HG02938 (cell line): ENCODE results near the gene FLYWCH2.
"Not testable (repeated sequence)": the region's sequence is repeated elsewhere in the genome, so short reads cannot be mapped to it uniquely, and the experiment has no call there.

Experiments used
- ATAC-seq: cut with Tn5 transposase; IDR thresholded peaks from one replicate; pipeline ENCODE4 v1.9.1; 2021; ENCODE audit warnings: mild to moderate bottlenecking, moderate library complexity; ENCODE audit not compliant: unreplicated experiment

Gene FLYWCH2

GRCh38 chr16:2881783-2882649 lies 999 bp upstream of the FLYWCH2 start:
- ATAC-seq: peak; percentile 4

DNA sequence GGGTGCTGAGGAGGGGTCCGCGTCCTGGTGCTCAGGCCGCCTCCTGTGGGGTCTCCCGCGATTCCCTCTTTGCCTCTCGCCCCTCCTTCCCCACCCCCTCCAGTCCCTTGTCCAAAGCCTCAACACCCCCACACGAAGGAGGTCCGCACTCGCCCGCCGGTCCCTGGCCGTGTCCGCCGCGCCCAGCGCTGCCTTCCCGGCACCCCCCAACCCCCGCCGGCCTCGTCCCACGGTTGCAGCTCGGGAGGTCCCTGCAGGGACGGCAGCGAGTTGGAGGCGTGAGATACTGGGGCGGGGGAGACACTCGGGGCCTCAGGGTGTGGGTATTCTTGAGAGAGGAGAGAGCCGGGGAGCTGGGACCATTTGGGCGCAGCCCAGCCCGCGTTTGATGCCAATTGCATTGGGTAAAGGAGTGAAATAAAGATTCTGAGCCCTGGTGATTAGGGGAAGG lies 468 bp downstream of the FLYWCH2 start:
- peak; percentile 2 for ATAC-seq

GRCh38 chr16:2884041-2884451 lies 1.0 kb downstream of the FLYWCH2 start:
- ATAC-seq: no peak

DNA sequence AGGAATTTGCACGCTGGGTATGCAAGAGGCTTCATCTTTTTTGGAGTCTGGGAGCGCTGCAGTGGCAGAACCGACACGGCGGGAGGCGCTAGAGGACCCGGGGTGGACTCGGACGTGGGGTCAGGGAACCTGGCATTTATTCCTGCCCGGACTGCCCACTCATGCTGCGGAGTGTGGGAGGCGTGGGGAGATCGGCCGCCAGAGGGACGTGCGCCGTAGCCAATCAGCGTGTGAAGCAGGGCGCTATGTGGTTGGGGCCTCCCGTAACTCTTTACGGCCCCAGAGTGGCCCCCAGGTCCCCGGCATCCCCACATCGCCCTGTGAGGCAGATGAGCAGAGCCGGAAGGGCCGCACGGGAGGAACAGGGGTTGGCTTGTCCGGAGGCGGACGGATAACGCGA lies 11.2 kb downstream of the FLYWCH2 start:
- ATAC-seq: no peak

DNA sequence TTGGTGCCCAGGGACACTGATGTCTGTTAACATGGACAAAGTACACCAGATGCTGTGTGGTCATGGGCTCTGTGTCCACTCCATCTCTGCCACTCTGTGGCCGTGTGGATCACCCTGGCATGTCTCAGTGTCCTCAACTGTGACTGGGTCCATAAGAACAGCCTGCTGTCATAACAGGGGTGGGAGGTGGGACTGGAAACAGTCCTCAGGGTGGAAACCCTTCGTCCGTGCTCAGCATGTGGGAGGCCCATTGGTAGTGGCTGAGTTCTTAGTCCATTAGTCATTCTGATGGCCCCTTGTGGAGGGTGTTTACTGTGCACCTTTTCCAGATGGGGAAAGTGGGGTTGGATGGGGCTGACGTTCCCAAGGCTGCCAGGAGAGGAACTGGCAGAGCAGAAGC lies 12.8 kb downstream of the FLYWCH2 start:
- ATAC-seq: no peak

GRCh38 chr16:2896480-2897010 lies 13.5 kb downstream of the FLYWCH2 start:
- no peak for ATAC-seq

- no peak for ATAC-seq
These were observed 14.1 kb downstream of the FLYWCH2 start for GRCh38 chr16:2897110-2897509.

GRCh38 chr16:2898831-2899563 lies 16.0 kb downstream of the FLYWCH2 start:
- no peak for ATAC-seq

GRCh38 chr16:2899564-2900072 lies 16.6 kb downstream of the FLYWCH2 start:
- ATAC-seq: no peak

GRCh38 chr16:2900526-2901075 lies 17.6 kb downstream of the FLYWCH2 start:
- ATAC-seq: no peak

GRCh38 chr16:2902337-2903130 lies 19.5 kb downstream of the FLYWCH2 start:
- ATAC-seq: no peak

- ATAC-seq: peak; percentile 41
These were observed 21.3 kb downstream of the FLYWCH2 start for GRCh38 chr16:2904100-2904921.

DNA sequence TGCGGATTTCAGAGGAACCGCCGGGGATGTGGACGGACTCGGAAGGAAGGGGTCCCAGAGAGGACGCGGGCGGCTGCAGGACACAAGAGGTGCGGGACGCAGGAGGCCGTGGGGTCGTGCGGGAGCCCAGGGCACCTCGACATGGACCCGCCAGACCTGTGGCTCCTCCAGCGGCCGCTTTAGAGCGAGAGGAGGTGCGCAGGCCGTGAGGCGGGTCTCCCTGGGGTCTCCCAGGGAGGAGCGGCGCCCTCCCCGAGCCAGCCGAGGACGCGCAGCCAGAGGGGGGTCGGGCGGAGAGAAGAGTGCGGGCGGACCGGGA lies 21.9 kb downstream of the FLYWCH2 start:
- no peak for ATAC-seq

DNA sequence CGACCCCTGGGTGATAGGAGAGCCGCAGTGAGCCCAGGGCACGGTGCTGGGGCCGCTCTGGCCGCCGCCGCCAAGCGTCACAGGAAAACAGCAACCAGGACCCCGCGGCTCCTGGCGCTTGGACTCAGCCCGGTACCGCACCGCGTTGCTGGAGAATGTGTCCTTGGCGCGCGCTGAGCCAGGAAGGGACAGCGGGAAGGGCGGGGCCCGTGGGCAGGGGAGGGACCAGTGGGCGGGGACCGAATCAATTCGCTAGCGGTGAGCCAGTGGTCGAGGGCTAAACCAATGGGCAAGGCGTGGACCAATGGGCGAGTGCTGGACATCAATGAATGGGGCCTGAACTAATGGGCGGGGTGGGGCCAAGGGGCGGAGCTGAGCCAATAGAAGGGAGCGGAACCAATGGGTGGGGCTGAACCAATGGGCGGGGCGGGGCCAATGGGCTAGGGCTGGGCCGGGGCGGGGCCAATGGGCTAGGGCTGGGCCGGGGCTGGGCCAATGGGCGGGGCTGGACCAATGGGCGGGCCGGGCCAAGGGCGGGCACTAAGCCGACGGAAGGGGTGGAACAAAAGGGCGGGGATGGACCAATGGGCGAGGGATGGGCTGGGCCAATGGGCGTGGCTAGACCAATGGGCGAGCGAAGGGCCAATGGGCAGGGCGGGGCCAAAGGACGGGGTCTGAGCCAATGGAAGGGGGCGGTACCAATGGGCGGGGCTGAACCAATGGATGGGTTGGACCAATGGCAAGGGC lies 22.4 kb downstream of the FLYWCH2 start:
- ATAC-seq: peak; percentile 68

DNA sequence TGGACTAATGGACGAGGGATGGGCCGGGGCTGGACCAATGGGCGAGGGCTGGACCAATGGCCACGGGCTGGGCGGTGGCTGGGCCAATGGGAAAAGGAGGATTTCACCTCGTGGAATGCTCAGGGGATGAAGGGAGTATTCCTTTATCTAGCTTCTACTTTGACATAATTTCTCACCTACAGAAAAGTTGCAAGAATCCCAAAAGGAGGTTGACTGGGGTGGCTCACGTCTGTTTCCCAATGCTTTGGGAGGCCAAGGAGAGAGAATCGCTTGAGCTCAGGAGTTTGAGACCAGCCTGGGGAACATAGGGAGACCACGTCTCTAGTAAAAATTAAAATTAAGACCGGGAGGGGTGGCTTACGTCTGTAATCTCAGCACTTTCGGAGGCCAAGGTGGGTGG lies 23.0 kb downstream of the FLYWCH2 start:
- ATAC-seq: no peak

GRCh38 chr16:2907084-2907753 lies 24.2 kb downstream of the FLYWCH2 start:
- ATAC-seq: not testable (repeated sequence)

DNA sequence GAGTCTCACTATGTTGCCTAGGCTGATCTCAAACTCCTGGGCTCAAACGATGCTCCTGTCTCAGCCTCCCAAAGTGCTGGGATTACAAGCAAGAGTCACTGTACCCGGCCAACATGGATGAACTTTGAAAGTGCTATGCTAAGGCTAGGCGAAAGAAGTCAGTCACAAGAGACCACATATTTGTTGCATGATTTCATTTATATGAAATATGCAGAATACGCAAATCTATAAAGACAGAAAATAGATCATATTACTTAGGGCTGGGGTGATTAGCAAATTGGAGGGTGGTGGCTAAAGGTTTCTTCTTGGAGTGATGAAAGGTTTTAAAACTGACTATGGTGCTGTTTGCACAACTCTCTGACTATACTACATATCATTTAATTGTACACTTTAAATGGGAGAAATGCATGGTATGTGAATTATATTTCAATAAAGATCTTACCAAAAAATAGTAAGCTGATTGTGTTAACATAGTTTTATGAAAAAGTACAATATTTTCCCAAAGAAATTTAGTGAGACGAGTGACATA lies 27.5 kb downstream of the FLYWCH2 start:
- no peak for ATAC-seq

DNA sequence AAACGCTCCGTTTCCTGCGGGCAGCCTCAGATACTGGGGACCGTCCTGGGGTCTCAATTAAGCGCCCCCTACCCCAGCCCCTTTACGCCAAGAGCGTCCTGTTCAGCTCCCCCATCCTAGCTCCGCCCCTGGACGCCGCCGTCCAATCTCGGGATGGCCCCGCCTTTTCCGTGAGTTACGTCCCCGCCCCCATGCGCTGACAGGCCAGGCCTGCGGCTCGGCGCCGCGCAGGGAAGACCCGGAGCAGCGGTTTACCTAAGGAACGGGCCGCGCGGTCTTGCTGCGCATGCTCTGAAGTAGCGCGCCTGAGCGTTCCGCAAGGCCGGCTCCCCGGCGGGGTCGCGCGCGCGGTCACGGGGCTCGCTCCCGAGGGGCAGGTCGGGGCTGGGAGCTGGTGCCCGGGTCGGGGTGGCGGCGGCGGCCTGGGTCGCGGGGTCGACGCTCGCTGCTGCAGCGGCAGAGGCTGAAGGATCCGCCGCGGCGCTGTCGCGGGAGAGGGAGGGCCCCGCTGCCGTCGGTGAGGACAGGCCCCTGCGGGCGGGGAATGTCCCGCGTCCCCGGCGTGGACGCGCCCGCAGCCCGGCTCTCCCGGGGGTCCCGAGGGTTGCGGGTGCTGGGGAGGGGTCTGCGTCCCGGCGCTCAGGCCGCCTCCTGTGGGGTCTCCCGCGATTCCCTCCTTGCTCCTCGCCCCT lies 28.8 kb downstream of the FLYWCH2 start, which contains the start of gene FLYWCH1:
TSS of gene FLYWCH1 (plus strand) at position 294 of the 692 bp plus-strand sequence. CDS start 17,755 bp downstream, outside the sequence.
- peak; percentile 93 for ATAC-seq
